ENCODE measurements around the gene PEX14. TPM values are rescaled to one million over a fixed set of nuclear protein-coding genes. Genes with fewer than 3 reads are reported as not detected.

Gene PEX14
- total and polyA plus RNA-seq, 9 of the 15 experiments (the other 6 are each of a cell fraction or from before 2014, with no cell fraction given) = 2.6 to 45.7 (median 22.7) TPM

GRCh38 chr1:10522322-10522860 is 47.6 kb downstream of the PEX14 start:
- no peaks in the 10 kb centered on the region for H3K9me1 ChIP-seq (ENCODE audit: control insufficient read depth, insufficient read depth, low read length)
- peaks cover 22% of the 10 kb centered on the region for H4K20me1 ChIP-seq (replicated peaks; ENCODE audit: control insufficient read depth, insufficient read depth, low read length)
- H2AFZ ChIP-seq (ENCODE audit: low read depth, low read length) = no peak overlapping the region
- ATAC-seq (no peak), DNase-seq (ENCODE audit: extremely low read depth in 1 of 4, low spot score in 3 of 4) (no peak), FAIRE-seq (no peak)
- BruUV-seq (replicated peaks) = no TSS peak
- ChIA-PET CTCF (ENCODE audit: low intra/inter-chr PET ratio) (no interaction called here), POLR2A (interaction anchor here (0.6 to 1.8 kb wide), 6 partner anchors 9 to 341 kb away, joined by 3 to 6 read pairs (median 3); no protein-coding TSS in a partner anchor)
- H3K9me3 ChIP-seq (replicated peaks; ENCODE audit: control insufficient read depth, insufficient read depth, low read depth, low read length) = no peaks in the 10 kb centered on the region
- WGBS (ENCODE audit: insufficient coverage, low coverage, missing lambda C conversion rate) = 84% methylated on average over 3 of the region's 3 CpGs
- no peak overlapping the region for H3K4me2 ChIP-seq (ENCODE audit: insufficient read depth, low read length)
- no peak overlapping the region for H3K27ac ChIP-seq (ENCODE audit: extremely low read depth, low read depth, low read length)
- H3K4me1 ChIP-seq (replicated peaks in 1 of 2; ENCODE audit: control insufficient read depth in 2 of 2, insufficient read depth in 2 of 2, low read length in 2 of 2) = no peaks in the 10 kb centered on the region; a peak in 1 of 5 replicates
- peaks cover 53% of the 10 kb centered on the region for H3K79me2 ChIP-seq (ENCODE audit: control insufficient read depth, insufficient read depth, low read length)
- H3K36me3 ChIP-seq (ENCODE audit: control insufficient read depth, insufficient read depth, low read length) = peaks cover 38% of the 10 kb centered on the region
- no peak overlapping the region for H3K9ac ChIP-seq (ENCODE audit: insufficient read depth in 1 of 2, low read depth in 2 of 2, low read length in 2 of 2)
- intact Hi-C loops (cut with micrococcal nuclease) (no loop called here), in situ Hi-C loops (cut with MboI) (no loop called here)
- no peaks in the 10 kb centered on the region for H3K27me3 ChIP-seq (ENCODE audit: control insufficient read depth in 2 of 2, insufficient read depth in 2 of 2, low read length in 2 of 2)
- no peak overlapping the region for H3K4me3 ChIP-seq
- TF ChIP-seq TRIM28 (IDR thresholded peaks at IDR 0.05) = no peak
- no peak for TF ChIP-seq NEUROD1 (IDR thresholded peaks at IDR 0.05; ENCODE audit: borderline replicate concordance, low read depth, low read length, partially characterized antibody)

GRCh38 chr1:10525208-10525607 is 50.5 kb downstream of the PEX14 start:
- no peak overlapping the region for H3K4me3 ChIP-seq
- H3K79me2 ChIP-seq (ENCODE audit: control insufficient read depth, insufficient read depth, low read length) = peaks cover 43% of the 10 kb centered on the region
- H3K9me1 ChIP-seq (ENCODE audit: control insufficient read depth, insufficient read depth, low read length) = no peaks in the 10 kb centered on the region
- 78% methylated on average over 5 of the region's 5 CpGs for WGBS (ENCODE audit: insufficient coverage, low coverage, missing lambda C conversion rate)
- ATAC-seq = no peak
- ChIA-PET POLR2A (interaction anchor here (0.6 to 1.7 kb wide), 7 partner anchors 11 to 1384 kb away, joined by 3 to 6 read pairs (median 3); no protein-coding TSS in a partner anchor), CTCF (ENCODE audit: low intra/inter-chr PET ratio) (no interaction called here)
- H3K36me3 ChIP-seq (ENCODE audit: control insufficient read depth, insufficient read depth, low read length) = peaks cover 39% of the 10 kb centered on the region
- no TSS peak for BruUV-seq (replicated peaks)
- no peak overlapping the region for H2AFZ ChIP-seq (ENCODE audit: low read depth, low read length)
- H3K4me2 ChIP-seq (ENCODE audit: insufficient read depth, low read length) = no peak overlapping the region
- DNase-seq (ENCODE audit: extremely low read depth in 1 of 4, low spot score in 3 of 4) = no peak
- FAIRE-seq = no peak
- intact Hi-C loops (cut with micrococcal nuclease) = no loop called here
- no peak overlapping the region for H3K27ac ChIP-seq (ENCODE audit: extremely low read depth, low read depth, low read length)
- no peak overlapping the region for H3K9ac ChIP-seq (ENCODE audit: insufficient read depth in 1 of 2, low read depth in 2 of 2, low read length in 2 of 2)
- peaks cover 0 to 1% of the 10 kb centered on the region in 2 experiments; a peak in 3 of 5 replicates for H3K4me1 ChIP-seq (replicated peaks in 1 of 2; ENCODE audit: control insufficient read depth in 2 of 2, insufficient read depth in 2 of 2, low read length in 2 of 2)
- no peaks in the 10 kb centered on the region for H3K9me3 ChIP-seq (replicated peaks; ENCODE audit: control insufficient read depth, insufficient read depth, low read depth, low read length)
- in situ Hi-C loops (cut with MboI) = no loop called here
- no peak for TF ChIP-seq BDP1 (IDR thresholded peaks at IDR 0.05; ENCODE audit: insufficient read depth, insufficient read length)
- no peak for TF ChIP-seq MEIS2 (IDR thresholded peaks at IDR 0.05; ENCODE audit: partially characterized antibody)
- TF ChIP-seq ZC3H8 (IDR thresholded peaks at IDR 0.05) = no peak
- TF ChIP-seq EWSR1 (IDR thresholded peaks at IDR 0.05; ENCODE audit: borderline replicate concordance, low read depth, partially characterized antibody) = no peak
- TF ChIP-seq HDAC6 (IDR thresholded peaks at IDR 0.05; ENCODE audit: low read depth, low read length) = no peak
- TF ChIP-seq ZNF780A (CRISPR knock-in tag; IDR thresholded peaks at IDR 0.05) = no peak
- H4K20me1 ChIP-seq (replicated peaks; ENCODE audit: control insufficient read depth, insufficient read depth, low read length) = peaks cover 12% of the 10 kb centered on the region
- no peaks in the 10 kb centered on the region for H3K27me3 ChIP-seq (ENCODE audit: control insufficient read depth in 2 of 2, insufficient read depth in 2 of 2, low read length in 2 of 2)
